GM04504 (cell line): ENCODE measurements around the gene ADGRG3.

Experiments
- DNase-seq: peaks from one replicate; pipeline ENCODE4 v3.0.0-alpha.2; 2012; ENCODE audit warnings: low read depth

ADGRG3 gene

GRCh38 chr16:57646388-57647039 is 21.6 kb upstream of the ADGRG3 start:
- DNase-seq, result no peak

- DNase-seq, result no peak
Measured at GRCh38 chr16:57647136-57647875, 20.8 kb upstream of the ADGRG3 start.

- no peak for DNase-seq
Measured at GRCh38 chr16:57648125-57648524, 20.0 kb upstream of the ADGRG3 start.

- peak; percentile 57 for DNase-seq
Measured at GRCh38 chr16:57648581-57649442, 19.3 kb upstream of the ADGRG3 start.

GRCh38 chr16:57649443-57649751 is 18.7 kb upstream of the ADGRG3 start:
- no peak for DNase-seq

GRCh38 chr16:57649846-57650245 is 18.3 kb upstream of the ADGRG3 start:
- DNase-seq, result no peak

- DNase-seq, result no peak
Measured at GRCh38 chr16:57651344-57652333, 16.5 kb upstream of the ADGRG3 start.

- DNase-seq, result no peak
Measured at GRCh38 chr16:57652695-57653471, 15.2 kb upstream of the ADGRG3 start.

GRCh38 chr16:57653936-57654335 is 14.2 kb upstream of the ADGRG3 start:
- DNase-seq, result no peak

- no peak for DNase-seq
Measured at GRCh38 chr16:57656342-57656955, 11.7 kb upstream of the ADGRG3 start.

GRCh38 chr16:57657228-57657627 is 10.9 kb upstream of the ADGRG3 start:
- DNase-seq, result no peak

GRCh38 chr16:57658130-57658877 is 9.8 kb upstream of the ADGRG3 start:
- no peak for DNase-seq

GRCh38 chr16:57658878-57659674 is 9.0 kb upstream of the ADGRG3 start:
- no peak for DNase-seq

- no peak for DNase-seq
Measured at GRCh38 chr16:57660715-57661463, 7.2 kb upstream of the ADGRG3 start.

- DNase-seq, result no peak
Measured at GRCh38 chr16:57661510-57661909, 6.6 kb upstream of the ADGRG3 start.

GRCh38 chr16:57661936-57662906 is 5.9 kb upstream of the ADGRG3 start:
- no peak for DNase-seq

GRCh38 chr16:57663436-57663835 is 4.7 kb upstream of the ADGRG3 start:
- DNase-seq, result no peak
